Measurements from ENCODE around the gene HMGB4.

HMGB4 gene, protein sequence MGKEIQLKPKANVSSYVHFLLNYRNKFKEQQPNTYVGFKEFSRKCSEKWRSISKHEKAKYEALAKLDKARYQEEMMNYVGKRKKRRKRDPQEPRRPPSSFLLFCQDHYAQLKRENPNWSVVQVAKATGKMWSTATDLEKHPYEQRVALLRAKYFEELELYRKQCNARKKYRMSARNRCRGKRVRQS

DNA sequence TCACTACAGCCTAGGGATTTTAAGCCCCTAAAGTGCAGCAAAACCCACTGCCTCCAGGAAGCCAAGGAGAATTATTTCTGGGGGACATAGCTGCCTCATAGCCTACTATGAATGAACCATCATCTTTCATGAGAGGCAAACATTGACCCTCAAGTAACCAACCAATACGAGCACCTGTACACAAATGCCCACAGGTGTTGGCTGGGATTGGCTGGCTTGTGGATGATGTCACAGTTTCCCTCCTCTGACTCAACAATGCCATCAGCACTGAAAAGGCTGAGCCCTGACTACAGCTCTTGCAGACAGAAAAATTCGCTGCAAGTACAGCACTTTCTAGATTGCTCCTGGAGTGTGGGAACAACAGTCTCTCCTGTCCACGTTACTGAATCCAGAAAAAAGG, at the start of gene HMGB4:
TSS of gene HMGB4 (plus strand) at position 301 of the 400 bp plus-strand sequence. CDS start 113 bp downstream, outside the sequence.
- no peak for ATAC-seq

DNA sequence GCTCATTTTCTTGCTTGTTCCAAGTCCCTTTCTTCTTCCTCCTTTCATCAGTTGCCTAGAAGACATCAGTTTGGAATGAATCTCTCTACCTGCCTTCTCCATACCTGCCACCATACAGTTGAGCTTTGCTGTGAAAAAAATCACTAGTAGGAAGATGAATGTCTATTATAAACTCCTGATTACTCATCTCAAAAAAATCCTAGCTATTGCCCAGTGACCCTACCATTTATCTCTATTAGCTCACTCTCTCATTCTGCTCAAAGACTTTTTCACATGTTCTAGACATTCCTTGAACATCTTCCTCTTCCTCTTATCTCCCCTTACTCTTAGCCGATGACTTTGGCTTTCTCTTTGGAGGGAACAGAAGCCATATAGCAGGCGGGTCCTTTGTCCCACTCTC, 49.7 kb upstream of the HMGB4 start:
- no peak for ATAC-seq

DNA sequence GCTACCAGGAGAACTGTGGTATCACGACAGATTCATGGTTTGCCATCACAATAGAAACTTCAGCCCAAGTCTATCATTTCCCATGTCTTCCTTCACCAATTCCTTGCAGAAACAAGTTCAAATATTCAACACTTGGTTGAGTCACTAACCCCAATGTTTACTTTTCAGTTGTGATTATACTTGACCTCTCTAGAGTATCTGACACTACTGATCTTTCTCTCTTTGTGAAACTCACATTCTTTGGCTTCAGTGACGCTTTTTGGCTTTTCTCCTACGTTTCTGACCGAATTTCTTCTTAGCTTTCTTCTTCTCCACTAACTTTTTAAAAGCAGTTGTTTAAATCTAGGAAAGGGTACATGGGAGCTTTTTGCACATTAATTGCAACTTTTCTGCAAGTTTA, 48.8 kb upstream of the HMGB4 start:
- ATAC-seq, result no peak

DNA sequence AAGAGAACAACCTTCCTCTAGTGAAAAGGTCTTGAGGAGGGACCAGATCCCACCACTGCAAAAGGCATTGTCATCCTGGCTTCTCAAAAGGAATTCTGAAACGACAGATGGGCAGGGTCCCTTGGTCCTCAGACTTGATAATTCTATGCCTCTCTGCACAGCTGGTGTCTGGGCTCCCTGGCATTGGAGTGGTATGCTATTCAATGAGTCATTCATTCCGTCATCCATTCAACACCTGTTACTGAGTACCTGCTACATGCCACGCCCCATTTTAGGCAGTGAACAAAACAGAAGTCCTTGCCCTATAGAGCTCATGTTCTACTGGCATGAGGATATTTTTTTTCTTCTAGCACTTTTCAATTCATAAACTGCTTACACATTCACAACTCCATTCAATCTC, 45.8 kb upstream of the HMGB4 start:
- no peak for ATAC-seq

DNA sequence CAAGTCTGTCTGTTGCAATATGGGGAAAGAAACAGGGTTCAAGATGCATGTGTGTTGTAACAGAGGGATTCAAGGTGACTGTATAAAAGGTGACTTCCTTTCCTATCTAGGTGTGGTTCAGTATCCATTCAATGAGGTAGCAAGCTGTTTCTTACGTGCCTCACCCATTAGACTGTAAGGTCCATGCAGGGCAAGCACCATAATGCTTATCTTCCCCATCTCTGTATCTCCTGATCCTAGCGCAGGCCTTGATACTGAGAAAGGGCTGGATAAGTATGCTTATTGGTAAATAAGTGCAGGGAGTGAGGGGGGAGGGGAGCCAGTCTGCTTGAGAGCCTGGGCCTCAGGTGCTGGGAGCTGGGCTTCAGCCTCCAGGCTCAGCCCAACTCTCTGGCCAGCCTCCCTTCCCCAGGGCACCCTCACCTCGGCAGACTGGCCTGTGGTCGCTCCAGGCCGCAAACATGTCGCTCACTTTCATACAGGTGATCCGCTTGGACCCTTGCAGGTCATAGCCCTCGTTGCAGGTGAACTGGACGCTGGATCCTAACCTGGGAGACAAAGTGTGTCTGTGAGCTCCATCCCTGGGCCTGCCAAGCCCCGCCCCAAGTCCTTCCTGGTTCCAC, 44.5 kb upstream of the HMGB4 start:
- no peak for ATAC-seq

DNA sequence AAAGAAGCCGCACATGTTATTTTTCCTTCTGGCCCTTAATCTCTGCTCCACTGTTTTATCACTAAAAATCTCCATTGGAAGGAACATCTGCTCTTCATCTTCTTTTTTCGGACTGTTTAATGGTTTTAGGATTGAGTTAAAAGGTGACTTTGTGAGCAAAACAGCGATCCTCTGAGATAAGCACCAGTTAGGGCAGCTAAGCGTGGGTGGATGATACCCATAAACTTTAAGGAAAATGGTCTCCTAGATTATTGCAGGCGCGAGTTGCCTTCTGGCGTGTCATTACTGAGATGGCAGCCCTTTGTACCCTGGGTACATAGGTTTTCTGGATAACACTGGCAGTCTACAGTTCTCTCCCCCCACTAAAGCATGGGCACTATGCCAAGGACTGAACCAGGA, 44.0 kb upstream of the HMGB4 start:
- ATAC-seq, result no peak

DNA sequence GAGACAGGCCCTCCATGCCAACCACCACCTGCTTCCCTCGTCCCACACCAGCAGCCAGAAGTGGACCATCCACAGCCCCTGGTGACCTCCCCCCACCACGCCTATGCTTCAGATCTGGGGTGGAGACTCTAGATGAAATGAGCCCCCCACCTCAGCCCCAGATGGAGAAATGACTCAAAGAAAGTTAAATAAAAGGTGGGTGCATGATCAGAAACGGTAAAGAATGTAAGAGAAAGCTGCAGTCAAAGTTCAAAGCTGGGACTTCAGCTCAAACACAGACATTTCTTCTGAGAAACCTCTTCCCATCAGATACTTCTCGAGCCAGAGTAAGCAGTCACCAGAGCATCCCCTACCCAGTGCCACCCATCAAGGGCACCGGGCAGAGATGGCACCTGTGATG, 43.1 kb upstream of the HMGB4 start:
- no peak for ATAC-seq

DNA sequence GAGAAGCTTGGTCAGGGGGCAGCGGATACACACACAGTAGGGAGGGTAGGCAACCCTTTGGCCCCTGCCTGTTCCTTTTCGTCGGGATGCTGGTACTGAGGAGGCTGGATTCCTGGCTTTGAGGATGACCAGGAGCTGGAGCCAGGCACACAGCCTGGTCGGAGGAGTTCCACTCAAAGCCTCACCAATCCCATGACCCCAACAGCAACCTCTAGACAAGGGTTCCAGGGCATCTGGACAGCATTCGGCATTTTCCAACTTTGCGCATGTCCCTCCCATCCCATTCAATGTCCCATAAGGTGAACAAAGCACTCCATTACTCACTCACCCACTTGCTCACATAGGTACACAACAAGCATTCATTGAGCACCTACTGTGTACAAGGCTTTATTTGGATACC, 42.6 kb upstream of the HMGB4 start:
- no peak for ATAC-seq

DNA sequence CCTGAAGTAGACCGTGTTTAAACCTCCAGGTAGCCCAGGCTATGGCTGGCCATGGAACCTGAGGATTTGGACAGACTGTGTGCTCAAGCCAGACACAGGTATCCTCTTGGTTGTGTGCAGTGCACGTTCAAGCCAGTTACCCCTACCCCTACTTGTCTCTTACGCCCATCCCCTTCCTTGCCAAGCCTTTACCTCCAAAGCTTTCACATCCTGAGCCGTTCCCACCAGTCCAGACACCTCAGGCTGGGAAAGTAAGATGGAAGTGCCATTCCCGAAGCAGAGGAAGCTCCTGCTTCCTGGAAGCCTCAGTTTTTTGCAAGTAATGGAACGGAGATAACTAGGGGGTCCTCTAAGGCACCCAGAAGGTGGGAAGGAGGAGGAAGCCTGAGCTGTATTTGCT, 41.5 kb upstream of the HMGB4 start:
- no peak for ATAC-seq

DNA sequence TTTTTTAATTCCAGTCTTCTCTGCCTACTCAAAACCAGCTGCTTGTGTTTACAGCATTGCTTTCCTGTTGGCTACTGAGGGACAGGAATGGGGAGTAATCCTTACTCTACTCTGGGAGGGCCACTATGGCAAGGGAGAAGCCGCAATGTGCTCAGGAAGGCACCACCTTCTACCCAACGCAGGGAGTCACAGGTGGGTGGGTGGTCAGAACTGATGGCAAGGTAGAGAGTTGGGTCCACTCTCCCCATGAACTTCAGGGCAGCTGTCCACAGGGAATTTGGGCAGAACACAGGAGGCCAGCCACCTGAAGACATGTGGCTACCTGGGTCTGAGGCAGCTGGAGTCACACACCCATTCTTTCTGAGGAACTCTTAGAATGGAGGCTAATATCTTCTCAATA, 40.5 kb upstream of the HMGB4 start:
- ATAC-seq, result no peak

DNA sequence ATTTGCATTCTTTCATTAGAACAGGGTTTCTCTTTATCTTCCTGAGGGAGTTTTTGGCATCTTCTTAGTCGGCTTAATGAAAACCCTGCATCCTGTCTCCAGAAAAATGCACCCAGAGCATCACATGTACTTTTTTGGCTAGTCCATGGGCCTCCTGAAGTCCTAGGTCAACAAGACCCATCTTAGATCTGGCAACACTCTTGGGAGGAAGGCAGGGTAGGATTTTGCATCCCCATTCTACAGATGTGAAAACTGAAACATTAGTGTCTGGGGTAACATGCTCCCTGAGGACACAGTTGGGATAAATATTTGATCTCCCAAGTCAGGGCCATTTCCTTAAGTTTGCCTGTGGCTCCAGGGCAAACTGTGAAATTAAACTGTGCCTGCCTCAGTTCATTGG, 40.0 kb upstream of the HMGB4 start:
- ATAC-seq, result no peak

DNA sequence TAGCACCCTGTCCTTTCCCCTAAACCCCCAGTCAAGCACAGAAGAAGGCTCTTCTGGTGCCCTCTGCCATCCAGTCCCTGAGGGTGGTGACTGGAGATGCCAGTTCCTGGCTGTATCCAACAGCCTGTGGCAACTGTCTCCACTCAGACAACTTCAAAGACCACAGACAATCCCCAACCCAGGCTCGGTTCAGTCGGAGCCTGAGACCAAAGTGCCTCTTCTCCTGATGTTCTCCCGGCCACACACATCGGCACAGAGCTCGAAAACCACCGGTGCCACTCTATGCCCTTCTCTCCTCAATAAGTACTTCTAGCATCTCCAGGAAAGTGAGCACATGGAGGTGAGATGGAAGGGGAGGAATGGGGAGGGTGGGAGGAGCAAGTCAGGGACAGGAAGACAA, 39.6 kb upstream of the HMGB4 start:
- ATAC-seq, result no peak

DNA sequence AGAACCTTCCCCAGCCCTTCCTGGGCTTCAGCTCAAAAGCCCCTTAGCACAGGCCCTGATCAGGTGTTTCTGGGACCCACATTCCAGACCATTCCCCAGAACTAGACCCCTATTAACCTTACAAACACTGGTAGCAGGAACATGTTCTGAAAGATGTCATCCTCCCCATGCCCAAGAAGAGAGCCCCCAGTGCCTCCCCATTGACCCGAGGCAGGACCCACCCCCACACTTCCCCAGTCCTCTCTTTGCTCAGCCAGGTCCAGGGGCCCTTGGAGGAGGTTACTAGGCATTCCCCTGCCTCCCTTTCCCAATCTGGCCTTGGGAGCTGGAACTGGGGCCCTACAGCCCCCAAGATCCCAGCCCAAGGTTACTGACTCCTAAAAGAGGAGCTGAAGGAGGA, 38.9 kb upstream of the HMGB4 start:
- no peak for ATAC-seq

DNA sequence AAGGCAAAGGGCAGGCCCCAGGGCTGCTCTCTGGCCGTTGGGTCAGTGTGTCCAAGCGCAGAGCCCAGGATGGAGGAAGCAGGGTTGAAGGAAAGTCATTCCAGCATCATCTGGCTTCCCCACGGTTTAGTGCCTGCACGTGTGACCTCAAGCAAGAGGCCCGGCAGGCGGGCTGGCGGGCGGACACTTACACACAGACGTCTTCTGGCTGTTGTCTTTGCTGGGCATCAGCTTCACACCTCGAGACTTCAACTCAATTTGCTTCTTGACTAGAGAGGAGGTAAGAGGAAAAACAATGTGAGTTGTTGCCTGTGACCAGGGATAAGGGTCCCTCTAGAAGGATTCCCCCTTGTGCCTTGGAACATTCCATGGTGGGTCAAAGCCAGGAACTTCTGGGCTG, 38.4 kb upstream of the HMGB4 start:
- no peak for ATAC-seq

DNA sequence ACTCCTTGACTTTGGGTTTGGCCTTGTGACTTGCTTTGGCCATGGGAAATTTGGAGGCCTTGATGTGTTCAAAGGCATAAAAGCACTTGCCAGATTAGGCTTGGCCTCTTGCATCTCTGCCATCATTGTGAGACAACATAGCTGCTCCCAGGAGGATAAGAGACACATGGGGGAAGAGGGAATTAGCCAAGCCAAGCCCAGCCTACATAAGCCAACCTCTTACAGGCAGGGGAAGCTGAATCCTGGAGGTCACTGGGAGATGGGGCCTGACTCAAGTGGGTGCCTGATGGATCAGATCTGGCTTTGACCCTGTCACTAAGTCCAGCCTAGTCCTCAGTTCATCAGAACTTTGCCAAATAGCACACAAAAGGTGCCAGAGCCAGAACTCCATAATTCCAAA, 37.6 kb upstream of the HMGB4 start:
- ATAC-seq, result no peak

DNA sequence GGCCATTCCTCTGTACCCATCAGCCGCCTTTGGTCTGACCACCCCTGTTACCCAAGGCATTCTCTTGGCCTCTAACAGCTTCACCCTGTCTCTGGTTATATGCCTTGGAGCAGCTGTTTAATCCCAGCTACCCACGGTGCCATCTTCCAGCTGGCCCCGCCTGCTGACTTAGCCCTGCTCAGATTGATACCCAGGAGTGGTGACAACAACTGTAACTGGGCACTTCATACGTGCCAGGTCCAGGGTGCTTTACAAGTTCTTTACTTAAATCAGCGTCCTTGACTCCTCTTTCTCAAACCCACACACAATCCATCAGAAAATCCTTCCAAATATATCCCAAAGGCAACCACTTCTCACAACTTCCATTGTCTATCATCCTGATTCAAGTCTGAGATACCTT, 37.2 kb upstream of the HMGB4 start:
- no peak for ATAC-seq

DNA sequence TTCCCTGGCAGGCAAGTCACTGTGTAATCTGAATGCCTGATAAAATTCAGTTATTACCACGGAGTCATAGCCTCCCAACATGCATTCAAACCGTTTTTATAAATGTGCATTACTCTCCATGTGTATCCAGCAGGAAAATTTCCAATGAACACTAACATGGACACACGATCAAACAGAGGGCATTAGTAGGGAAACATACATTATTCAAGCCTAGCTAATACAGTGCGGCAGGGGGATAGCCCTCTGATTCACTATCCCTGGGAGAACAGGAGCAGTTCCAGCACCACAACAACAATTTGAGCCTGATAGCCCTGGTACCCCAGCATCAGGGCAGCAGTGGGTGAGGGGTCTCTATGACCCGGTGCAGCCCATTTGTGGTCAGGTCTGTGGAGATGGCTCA, 35.8 kb upstream of the HMGB4 start:
- ATAC-seq, result no peak

DNA sequence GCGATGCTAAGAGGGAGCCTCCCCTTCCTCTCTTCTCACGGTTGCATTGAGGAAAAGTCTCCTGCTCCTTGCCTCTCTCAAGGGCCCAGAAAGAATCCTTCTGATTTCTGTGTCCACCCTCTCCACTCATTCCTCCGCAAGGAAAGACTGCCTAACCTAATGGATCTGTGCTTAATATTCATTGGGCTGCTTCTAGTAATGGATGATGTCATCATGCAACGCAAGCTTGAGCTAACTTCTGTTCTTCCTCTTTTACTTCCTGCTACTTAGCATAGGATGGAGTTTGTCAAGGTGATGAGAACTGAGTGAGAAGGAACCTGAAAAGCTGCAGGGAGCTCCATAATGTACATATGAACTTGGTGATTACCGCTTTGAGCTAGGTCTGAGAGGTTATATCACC, 35.2 kb upstream of the HMGB4 start:
- ATAC-seq, result no peak

DNA sequence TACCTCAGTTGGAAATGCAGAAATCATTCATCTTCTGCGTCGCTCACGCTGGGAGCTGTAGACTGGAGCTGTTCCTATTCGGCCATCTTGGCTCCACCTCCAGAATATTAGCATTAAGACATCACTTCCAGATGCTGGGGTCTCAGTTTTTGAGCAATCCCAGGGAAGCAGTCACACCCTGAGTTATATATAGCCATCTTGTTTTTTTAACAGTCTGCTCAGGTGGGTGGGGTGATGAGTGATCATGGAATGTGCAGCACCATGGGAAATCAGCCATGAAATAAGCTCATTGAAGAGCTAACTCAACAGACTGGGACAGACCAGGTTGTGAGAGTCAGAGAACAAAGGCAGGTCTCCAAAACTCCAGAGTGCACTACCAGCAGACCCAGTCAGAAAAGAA, 27.0 kb upstream of the HMGB4 start:
- no peak for ATAC-seq

DNA sequence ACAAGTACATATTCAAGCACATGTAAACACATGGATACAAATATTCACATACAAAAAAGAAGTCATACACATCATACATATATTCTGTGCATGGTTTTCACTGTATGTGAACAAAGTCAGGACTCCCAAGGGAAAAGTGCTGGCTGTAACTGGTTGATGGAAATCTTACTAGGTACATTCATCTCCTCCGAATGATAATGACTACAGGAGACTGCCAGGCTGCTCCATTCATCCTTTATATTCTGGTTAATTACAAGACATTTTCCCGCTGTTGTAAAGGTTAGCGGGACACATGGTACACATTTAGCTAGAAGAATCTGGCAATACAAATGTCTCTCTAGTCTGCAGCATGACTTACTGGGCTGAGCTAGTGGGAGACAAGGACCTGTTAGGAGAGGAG, 26.2 kb upstream of the HMGB4 start:
- ATAC-seq, result no peak

DNA sequence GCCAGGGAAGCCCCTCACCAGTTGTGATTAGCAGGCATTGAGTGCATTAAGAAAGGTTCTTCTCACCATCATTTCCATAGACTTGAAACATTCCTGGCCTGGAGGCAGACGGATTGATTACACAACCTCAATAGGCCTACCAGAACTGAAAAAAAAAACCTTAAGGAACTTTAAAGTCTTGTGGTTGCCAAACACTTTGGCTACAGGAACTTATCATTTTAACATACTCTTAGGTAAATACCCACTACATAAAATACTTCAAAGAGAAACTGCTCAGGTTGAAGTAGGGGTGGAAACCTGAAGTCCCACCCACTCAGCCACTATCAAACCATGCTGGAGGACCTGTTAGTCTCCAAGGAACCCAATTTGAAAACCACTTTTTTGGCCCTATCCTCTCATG, 22.4 kb upstream of the HMGB4 start:
- no peak for ATAC-seq

DNA sequence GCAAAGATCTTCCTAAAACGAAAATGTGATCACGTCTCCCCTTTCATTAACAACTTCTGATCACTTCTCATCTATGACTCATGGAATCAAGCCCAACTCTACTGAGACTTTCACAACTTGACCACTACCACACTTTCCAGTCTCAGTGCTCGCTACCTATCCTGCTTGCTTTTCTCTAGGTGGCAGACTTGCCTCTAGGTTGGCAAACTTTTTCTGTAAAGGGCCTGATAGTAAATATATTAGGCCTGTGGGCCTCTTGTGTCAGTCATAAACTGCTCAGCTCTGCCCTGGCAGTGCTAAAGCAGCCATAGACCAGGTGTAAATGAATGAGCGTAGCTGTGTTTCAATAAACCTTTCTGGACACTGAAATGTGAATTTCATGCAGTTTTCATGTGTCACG, 21.5 kb upstream of the HMGB4 start:
- ATAC-seq, result no peak

DNA sequence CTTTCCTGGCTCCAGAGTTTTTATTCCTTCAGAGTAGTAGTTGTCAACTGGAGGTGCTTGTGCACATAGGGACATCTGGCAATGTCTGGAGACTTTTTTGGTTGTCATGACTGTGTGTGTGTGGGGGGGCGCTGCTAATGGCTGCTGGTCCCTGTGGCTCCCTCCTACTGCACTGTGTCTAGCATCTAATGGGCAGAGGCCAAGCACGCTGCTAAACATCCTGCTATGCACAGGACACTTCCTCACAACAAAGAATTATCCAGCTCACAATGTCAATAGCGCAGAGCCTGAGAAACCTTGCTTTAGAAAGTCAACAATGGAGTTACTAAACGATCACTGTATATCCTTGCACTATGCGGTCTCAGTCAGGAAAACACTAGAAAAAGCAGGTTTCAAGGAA, 19.7 kb upstream of the HMGB4 start:
- ATAC-seq, result no peak

DNA sequence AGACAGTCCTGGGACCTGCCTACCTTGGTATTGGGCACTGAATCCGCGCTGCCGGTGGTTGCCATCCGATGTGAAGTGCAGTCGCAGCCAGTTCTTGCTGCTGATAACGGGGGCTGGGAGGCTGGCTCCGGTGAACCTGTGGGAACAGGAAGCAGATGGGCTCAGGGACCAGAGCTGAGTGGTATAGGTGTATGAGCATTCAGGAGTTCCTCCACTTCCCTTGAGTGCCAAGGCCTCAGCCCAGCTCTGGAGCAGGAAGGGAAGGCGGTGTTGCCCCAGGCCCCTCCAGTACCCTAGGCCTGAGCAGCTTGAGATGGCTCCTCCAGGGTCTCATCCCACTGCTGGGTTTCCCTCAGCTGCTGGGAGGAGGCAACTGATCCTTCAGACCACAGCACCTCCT, 17.0 kb upstream of the HMGB4 start:
- no peak for ATAC-seq

DNA sequence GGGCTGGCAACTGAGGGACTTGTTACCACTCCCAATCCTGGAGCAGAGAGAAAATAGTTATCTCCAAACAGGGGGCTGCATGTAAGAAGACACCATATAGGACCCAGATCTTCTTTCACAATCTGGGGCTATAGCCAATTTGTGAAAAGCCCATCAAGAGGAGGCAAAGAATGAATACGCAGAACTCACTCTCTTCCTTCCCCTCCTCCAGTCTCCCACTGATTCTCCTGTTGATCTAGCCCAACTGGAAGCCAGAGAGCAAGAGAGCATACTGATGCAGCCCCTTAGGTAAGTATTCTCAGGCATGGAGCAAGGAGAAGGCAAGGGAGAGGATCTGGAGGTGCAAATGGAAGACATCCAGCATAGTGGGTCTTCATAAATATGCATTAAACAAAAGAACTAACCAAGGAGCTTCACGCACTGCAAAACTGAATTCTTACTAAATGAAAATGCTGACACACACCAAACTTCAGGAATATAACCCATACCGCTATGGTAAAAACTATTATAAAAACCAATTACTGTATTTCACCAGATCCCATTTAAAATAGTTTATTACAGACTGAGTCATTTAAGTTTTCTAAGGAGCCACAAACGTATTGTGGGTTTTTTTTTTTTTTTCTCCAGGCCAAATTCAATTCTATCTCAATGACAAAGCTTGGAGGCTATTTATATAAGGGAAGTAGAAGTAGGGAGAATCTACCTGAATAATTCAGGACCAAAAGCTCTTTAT, 15.5 kb upstream of the HMGB4 start:
- ATAC-seq, result no peak

Data from activated CD4-positive, CD25-positive, alpha-beta regulatory T cell treated with anti-CD3 and anti-CD28 coated beads, Interleukin-2, amount 50 U/mL, for 24 hours (primary cell).